COLO668 (cell line): ENCODE data around the gene BCL7C.
"Not testable (repeated sequence)": the region's sequence is repeated elsewhere in the genome, so short reads cannot be mapped to it uniquely, and the experiment has no call there.

Experiments
- DNase-seq: peaks from one replicate; lab custom pipeline; 2025; ENCODE audit not compliant: unreplicated experiment; lab: John Stamatoyannopoulos, UW

Gene BCL7C

GRCh38 chr16:30893744-30894539 is at the start of gene BCL7C:
TSS of gene BCL7C (minus strand) at chr16:30894077. CDS start at chr16:30893944, 133 bp downstream.
- peak; percentile 95 for DNase-seq

DNA sequence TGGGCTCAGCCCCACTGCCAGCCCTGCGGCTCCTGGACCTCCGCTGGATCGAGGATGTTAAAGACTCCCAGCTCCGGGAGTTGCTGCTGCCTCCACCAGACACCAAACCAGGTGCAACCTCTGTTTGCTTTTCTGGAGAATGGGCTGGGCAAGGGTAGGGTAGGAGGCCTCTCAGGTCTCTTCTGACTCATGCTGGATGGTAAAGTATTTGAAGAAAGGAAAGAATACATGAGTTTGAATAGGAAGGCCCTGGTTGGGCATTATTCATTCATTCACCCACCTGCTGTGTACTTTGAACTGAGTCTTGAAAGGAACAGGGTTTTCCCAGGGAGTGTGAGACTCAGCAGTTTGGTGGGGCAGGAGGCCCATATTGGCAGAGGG is 48.5 kb upstream of the BCL7C start:
- no peak for DNase-seq

DNA sequence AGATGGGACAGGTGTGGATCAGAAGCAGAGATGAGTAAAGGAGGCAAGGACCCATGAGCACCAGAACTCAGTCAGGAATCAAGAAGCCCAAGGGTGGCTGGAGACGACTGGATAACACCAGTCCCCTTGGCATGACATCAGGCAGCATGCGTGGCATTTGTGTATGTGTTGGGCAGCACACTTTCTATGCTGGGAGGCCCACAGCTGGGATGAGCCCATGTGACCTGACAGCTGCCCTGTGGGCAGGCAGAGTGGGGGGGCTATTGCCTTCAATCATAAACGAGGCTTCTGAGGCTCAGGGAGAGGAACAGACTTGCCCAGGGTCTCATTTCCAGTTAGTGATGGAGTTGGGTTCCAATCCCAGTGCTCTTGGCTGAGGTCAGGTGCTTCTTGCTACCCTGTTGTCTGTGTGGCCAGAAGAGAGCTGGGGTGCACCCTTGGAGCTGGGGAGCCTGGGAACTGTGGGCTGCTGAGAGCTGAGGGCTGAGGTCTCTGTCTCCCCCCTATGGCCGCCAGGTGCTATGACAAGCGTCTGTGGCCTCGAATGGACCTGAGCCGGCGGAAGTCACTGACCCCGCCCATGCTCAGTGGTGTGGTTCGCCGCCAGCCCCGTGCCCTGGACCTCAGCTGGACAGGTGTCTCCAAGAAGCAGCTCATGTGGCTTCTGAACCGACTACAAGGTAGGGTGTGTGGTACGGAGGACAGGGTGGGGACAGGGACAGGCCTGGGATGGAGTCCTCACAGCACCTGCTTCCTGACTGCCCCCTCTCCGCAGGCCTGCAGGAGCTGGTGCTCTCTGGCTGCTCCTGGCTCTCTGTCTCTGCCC is 47.9 kb upstream of the BCL7C start:
- peak; percentile 76 for DNase-seq

- not testable (repeated sequence) for DNase-seq
Measured at GRCh38 chr16:30939571-30939970, 45.7 kb upstream of the BCL7C start.

DNA sequence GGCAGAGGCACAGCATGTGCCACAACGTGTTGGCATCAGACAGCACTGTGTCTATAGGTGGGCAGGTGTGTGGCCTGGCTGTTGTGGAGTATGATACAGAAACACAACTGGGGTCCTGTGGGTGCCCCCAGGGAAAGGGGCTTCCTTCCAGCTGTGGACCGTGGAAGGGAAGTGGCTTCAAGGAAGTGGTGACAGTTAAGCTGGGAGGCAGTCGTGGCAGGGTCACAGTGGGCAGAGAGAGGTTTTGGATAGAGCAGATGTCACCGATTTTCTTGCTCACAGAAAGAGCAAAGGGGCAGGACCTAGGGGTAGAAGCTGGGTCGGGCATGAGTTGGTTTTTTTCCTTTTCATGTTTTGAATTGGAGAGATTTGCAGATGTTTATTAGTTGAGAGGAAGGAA is 43.8 kb upstream of the BCL7C start:
- no peak for DNase-seq

GRCh38 chr16:30934827-30935557 is 41.1 kb upstream of the BCL7C start:
- DNase-seq: peak; percentile 53

GRCh38 chr16:30931068-30931650 is 37.3 kb upstream of the BCL7C start:
- DNase-seq: no peak

DNA sequence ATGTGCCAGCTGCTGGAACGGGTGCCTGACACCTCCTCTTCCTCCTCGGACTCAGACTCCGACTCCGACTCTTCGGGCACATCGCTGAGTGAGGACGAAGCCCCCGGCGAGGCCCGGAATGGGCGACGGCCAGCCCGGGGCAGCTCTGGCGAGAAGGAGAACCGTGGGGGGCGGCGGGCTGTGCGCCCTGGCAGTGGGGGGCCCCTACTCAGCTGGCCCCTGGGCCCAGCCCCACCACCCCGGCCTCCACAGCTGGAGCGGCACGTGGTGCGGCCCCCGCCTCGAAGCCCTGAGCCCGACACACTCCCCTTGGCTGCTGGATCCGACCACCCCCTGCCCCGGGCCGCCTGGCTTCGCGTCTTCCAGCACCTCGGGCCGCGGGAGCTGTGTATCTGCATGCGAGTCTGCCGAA is 36.3 kb upstream of the BCL7C start:
- DNase-seq: no peak

DNA sequence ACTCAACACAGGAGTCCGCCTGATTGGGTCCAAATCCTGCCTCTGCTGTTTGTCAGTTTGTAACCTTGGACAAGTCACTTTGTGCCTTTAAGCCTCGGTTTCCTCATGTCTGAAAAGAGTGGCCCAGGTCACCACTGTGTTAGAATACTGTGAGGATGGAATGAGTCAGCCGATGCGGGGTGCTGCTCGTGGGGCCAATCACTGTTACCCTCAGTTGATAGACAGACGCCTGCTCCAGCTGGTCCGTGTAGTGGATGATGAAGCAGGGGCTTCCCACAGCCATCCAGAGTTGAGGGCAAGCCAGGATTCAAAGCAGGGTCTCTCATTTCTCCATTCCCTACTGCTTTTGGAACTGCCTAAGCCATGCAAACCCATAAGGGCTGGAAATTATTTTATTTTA is 35.3 kb upstream of the BCL7C start:
- DNase-seq: no peak

DNA sequence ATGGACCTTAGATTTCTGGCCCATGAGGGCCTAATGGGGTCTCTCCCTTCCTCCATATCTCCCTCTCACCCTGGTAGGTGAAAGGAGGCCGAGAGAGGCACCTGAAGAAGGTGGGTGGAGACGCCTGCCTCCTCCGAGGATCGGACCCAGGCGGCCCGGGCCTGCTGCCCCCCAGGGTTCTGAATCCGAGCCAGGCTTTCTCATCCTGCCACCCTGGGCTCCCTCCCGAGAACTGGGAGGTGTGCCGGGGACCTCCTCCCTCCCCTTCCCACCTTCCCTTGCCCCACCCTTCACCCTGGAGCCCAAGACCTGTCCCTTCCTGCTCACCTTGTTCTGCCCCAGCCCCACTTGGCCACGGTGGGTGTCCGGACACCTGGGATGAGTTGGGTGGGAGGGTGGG is 34.5 kb upstream of the BCL7C start:
- no peak for DNase-seq

DNA sequence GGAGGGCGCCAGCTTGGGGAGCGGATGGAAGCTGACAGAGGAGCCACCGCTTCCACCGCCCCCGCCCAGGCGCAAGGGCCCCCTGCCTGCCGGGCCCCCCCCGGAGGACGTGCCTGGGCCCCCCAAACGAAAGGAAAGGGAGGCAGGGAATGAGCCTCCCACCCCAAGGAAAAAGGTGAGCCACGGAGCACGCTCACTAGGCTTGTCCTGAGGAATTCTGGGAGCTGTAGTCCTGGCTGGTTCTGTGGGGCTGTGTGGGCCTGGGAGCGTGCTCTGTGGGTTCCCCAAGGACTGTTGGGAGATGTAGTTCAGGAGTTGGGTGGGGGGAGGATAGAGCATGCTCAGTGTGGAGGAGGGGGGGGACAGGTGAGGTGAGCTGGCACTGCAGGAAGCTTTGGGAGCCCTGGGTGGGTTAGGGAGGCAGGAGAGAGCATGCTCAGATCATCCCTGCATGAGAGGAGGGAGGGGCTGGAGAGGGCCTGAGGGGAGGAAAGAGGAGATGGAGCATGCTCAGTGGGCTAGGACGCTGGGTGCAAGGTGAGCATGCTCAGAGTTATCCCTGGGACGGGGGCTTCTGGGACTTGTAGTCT is 34.0 kb upstream of the BCL7C start:
- peak; percentile 53 for DNase-seq

- no peak for DNase-seq
Measured at GRCh38 chr16:30926937-30927788, 33.3 kb upstream of the BCL7C start.

DNA sequence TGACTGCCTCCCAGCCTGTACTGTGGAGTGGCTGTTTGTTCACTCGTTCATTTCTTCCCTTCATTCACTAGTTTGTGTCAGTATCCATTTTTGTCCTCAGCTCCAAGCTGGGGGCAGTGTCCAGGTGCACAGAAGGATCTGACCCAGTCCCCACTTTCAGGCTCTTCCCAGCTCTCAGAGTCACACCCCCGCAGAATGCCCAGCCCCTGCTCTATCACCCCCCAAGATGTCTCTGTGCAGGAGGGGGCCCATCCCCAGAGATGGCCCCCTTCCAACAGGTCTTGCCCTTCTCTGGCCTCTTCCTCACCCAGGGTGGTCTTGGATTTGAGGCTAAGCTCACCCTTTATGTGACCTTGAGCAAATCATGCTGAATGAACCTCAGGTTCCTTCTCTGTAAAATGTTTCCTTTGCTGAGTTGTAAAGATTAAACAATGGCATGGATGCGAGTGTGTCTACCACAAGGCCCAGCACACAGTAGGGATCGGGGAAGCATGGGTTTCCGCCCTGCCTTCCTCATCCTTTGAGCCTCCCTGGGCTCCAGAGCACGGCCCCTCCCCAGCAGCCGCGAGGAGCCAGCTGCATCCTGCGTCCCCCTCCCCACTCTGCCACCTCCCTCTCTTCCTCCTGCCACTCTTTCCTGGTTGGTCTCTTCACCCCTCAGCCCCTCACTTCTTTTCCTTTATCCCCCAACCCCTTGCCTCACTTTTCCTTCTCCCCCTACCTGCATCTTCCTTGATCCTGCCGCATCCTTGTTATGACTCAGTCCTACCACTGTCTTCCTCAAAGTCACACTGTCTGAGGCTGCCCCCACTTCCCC is 32.3 kb upstream of the BCL7C start:
- DNase-seq: no peak

DNA sequence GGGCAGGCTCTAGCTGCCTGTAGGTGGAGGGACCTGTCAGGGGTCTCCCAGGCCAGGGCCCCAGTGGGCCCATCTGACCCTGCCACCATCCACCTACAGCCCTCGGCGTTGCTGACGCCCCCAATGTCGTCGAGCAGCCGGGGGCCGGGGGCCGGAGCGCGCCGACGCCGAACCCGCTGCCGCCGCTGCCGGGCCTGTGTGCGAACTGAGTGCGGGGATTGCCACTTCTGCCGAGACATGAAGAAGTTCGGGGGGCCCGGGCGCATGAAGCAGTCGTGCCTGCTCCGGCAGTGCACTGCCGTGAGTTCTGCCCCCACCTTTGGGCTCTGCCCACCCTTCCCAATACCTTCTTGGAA is 31.7 kb upstream of the BCL7C start:
- no peak for DNase-seq

DNA sequence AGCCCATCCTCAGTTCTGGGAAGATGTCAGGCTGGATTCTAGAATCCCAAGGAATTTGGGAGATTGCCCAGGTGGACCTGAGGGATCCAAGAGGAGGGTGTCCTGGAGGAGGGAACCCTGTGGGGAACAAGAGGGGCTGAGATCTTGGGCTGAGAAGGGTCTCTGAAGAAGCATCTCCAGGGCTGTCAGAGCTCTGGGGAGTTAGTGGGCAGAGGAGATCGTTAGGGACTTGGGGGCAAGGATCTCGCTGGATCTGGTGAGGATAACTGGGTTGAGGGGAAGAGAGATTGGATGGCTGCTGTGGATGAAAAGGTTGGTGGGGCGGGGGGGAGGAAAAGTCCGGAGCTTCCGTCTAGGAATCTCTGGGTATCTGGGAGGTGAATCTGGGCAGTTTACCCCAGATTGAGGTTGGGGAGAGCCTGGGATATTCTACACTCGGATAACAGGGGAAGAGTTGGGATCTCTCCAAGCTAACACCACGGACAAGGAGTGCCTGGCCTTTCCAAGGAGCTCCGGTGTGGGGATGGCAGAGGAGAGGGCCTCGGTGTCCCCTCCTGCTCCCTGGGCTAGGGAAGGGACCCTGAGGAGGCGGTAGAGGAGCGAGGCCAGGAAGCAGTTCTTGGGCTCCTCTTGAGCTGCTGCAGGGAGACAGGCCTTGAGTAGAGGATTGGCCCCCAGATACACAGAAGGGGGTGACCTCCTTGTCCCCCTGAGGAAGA is 31.2 kb upstream of the BCL7C start:
- DNase-seq: no peak

DNA sequence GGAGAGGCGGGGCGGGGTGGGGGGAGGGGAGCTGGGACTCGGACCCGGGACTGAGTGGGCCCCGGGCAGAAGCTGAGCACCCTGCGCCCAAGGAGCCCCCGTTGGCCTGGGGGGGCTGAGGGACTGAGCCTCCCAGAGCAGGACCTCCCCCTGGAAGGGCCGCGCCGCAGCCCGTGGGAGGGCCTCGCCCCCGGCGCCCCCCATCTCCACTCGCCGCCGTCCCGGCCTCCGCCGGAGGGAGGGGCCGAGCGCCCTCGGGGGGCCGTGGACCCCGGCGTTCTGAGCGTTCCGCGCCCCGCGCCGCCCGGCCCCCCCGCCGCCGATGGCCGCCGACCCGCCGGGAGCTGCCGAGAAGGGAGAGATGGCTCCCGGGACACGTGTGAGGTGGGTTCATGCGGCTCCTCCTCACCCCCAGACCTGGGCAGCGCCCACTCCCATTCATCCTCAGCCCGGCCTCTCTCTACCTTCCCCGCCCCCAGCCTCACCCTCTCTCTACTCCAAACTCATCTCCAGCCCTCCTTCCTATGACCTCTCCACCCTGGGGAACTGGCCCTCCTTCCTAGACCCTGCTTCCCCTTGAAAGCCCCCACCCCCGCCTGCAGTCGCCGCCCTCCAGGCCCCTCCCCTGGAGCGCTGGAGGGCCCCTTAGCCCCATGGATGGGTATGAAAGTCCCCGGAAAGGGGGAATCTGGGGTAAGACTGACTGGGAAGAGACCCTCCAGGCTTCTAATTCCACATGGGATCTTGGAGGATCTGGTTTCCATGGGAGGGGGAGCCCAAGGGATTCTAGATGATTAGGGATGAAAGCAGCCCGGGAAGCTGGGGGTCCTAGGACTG is 30.4 kb upstream of the BCL7C start:
- DNase-seq: no peak

- DNase-seq: peak; percentile 23
Measured at GRCh38 chr16:30923554-30924075, 29.7 kb upstream of the BCL7C start, which contains the start of gene FBXL19. TSS of gene FBXL19 (plus strand) at chr16:30923572. CDS start at chr16:30925755, 2,183 bp downstream.
